GM12878 (cell line): ENCODE data around the gene RSF1. TPM values are rescaled to one million over a fixed set of nuclear protein-coding genes. Genes with fewer than 3 reads are reported as not detected.

Source experiments
- BACH1 ChIP-seq: fragments of 450-650 bp; IDR thresholded peaks from 2 replicates; pipeline ENCODE4 v1.6.1; 2017; ENCODE audit warnings: mild to moderate bottlenecking, borderline replicate concordance
- E2F8 ChIP-seq: fragments of 450-650 bp; IDR thresholded peaks from 2 replicates; pipeline ENCODE4 v1.6.1; 2018; ENCODE audit warnings: mild to moderate bottlenecking, low read depth, moderate library complexity; ENCODE audit not compliant: partially characterized antibody
- ETV6 ChIP-seq, 2 experiments: fragments of 450-650 bp in 1 of 2; IDR thresholded peaks in 1 of 2; conservative IDR thresholded peaks in 1 of 2; 2 replicates each; pipeline ENCODE4 v1.6.1; 2014; ENCODE audit warnings: antibody characterized with exemption in 1 of 2, borderline replicate concordance in 1 of 2, low read depth in 1 of 2, mild to moderate bottlenecking in 1 of 2, moderate library complexity in 1 of 2
- MXI1 ChIP-seq: fragments of 150-350 bp; IDR thresholded peaks from 2 replicates; pipeline ENCODE4 v1.6.1; 2011; ENCODE audit warnings: low read depth, mild to moderate bottlenecking, inconsistent platforms, low read length, improper control_type of control experiment
- PAX5 ChIP-seq: IDR thresholded peaks from 2 replicates; pipeline ENCODE4 v1.6.1; 2011; ENCODE audit warnings: low read depth, low read length, borderline replicate concordance
- PML ChIP-seq: IDR thresholded peaks from 2 replicates; pipeline ENCODE4 v1.6.1; 2012; ENCODE audit warnings: low read length, inconsistent platforms
- POLR2AphosphoS5 ChIP-seq: IDR thresholded peaks from 2 replicates; pipeline ENCODE4 v1.6.1; 2011; ENCODE audit warnings: mild to moderate bottlenecking, low read length, inconsistent platforms
- RELA ChIP-seq: fragments of 450-650 bp; IDR thresholded peaks from 2 replicates; pipeline ENCODE4 v1.8.0; 2014; ENCODE audit warnings: borderline replicate concordance; ENCODE audit not compliant: partially characterized antibody
- SMC3 ChIP-seq: IDR thresholded peaks from 2 replicates; pipeline ENCODE4 v1.6.1; 2011; ENCODE audit warnings: low read length, improper control_type of control experiment, borderline replicate concordance
- SREBF2 ChIP-seq: IDR thresholded peaks from 2 replicates; pipeline ENCODE4 v1.6.1; 2012; ENCODE audit warnings: mild to moderate bottlenecking, low read length
- TCF7 ChIP-seq: IDR thresholded peaks from 2 replicates; pipeline ENCODE4 v1.6.1; 2014; ENCODE audit warnings: antibody characterized with exemption, borderline replicate concordance
- ZSCAN29 ChIP-seq: fragments of 450-650 bp; IDR thresholded peaks from 2 replicates; pipeline ENCODE4 v1.6.1; 2017; ENCODE audit warnings: mild to moderate bottlenecking, moderate library complexity
- polyA plus RNA-seq, 11 experiments: library from polyadenylated mRNA; depleted of rRNA in 4 of 11; unstranded in 6 of 11; stranded (reverse) in 5 of 11; fragments of >200 nt; fragmentation: Nextera tagmentation in 4 of 11; fragmentation: Illumina TruSeq in 1 of 11; extraction: Ambion mirVana in 4 of 11; extraction: Trizol in 1 of 11; gene quantifications; 1 replicate in 1 of 11; 2 replicates in 10 of 11; pipeline versions ENCODE4 v1.2.1 to v1.2.3, GENCODE V29; 2011 to 2016; ENCODE audit warnings: inconsistent platforms in 2 of 11, missing spikeins in 2 of 11, low read depth in 1 of 11
- total RNA-seq, 4 experiments: library from RNA; depleted of rRNA in 3 of 4; stranded (reverse); fragments of >200 nt in 3 of 4; fragmentation: Illumina TruSeq in 1 of 4; extraction: Trizol in 1 of 4; gene quantifications; 2 replicates each; pipeline versions ENCODE4 v1.2.1 to v1.2.3, GENCODE V29; 2013 to 2021
- TF ChIP-seq, protein P1 (sequence below): fragments of 450-650 bp; IDR thresholded peaks from 2 replicates; pipeline ENCODE4 v1.6.1; 2016; ENCODE audit warnings: mild to moderate bottlenecking, moderate library complexity, borderline replicate concordance
- TF ChIP-seq, protein P2 (sequence below): fragments of 450-650 bp; IDR thresholded peaks from 2 replicates; pipeline ENCODE4 v1.6.1; 2017; ENCODE audit warnings: mild to moderate bottlenecking, moderate library complexity
- TF ChIP-seq, protein P3 (sequence below): fragments of 450-650 bp; IDR thresholded peaks from 2 replicates; pipeline ENCODE4 v1.6.1; 2017; ENCODE audit warnings: mild to moderate bottlenecking, moderate library complexity

RSF1 gene
- total and polyA plus RNA-seq, 10 of the 15 experiments (the other 5 are each of a cell fraction or from before 2014, with no cell fraction given): 9.0 to 45.3 (median 30.0) TPM

- TF ChIP-seq POLR2AphosphoS5 (peak; percentile 78), SMC3 (no peak), ETV6 (conservative IDR thresholded peaks at IDR 0.05 in 1 of 2, IDR thresholded peaks at IDR 0.05 in 1 of 2; ENCODE audit: borderline replicate concordance in 1 of 2, low read depth in 1 of 2) (no peak), E2F8 (no peak), SREBF2 (no peak), RELA (no peak), PML (peak; percentile 47; the same call in 1 of the 2 replicates), BACH1 (no peak), ZSCAN29 (no peak), MXI1 (0 out of 2 replicates have a peak, but pooled peaks have one; percentile 57), TCF7 (no peak), PAX5 (no peak)
- TF ChIP-seq, protein P1, sequence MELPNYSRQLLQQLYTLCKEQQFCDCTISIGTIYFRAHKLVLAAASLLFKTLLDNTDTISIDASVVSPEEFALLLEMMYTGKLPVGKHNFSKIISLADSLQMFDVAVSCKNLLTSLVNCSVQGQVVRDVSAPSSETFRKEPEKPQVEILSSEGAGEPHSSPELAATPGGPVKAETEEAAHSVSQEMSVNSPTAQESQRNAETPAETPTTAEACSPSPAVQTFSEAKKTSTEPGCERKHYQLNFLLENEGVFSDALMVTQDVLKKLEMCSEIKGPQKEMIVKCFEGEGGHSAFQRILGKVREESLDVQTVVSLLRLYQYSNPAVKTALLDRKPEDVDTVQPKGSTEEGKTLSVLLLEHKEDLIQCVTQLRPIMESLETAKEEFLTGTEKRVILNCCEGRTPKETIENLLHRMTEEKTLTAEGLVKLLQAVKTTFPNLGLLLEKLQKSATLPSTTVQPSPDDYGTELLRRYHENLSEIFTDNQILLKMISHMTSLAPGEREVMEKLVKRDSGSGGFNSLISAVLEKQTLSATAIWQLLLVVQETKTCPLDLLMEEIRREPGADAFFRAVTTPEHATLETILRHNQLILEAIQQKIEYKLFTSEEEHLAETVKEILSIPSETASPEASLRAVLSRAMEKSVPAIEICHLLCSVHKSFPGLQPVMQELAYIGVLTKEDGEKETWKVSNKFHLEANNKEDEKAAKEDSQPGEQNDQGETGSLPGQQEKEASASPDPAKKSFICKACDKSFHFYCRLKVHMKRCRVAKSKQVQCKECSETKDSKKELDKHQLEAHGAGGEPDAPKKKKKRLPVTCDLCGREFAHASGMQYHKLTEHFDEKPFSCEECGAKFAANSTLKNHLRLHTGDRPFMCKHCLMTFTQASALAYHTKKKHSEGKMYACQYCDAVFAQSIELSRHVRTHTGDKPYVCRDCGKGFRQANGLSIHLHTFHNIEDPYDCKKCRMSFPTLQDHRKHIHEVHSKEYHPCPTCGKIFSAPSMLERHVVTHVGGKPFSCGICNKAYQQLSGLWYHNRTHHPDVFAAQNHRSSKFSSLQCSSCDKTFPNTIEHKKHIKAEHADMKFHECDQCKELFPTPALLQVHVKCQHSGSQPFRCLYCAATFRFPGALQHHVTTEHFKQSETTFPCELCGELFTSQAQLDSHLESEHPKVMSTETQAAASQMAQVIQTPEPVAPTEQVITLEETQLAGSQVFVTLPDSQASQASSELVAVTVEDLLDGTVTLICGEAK: no peak
- TF ChIP-seq, protein P2, sequence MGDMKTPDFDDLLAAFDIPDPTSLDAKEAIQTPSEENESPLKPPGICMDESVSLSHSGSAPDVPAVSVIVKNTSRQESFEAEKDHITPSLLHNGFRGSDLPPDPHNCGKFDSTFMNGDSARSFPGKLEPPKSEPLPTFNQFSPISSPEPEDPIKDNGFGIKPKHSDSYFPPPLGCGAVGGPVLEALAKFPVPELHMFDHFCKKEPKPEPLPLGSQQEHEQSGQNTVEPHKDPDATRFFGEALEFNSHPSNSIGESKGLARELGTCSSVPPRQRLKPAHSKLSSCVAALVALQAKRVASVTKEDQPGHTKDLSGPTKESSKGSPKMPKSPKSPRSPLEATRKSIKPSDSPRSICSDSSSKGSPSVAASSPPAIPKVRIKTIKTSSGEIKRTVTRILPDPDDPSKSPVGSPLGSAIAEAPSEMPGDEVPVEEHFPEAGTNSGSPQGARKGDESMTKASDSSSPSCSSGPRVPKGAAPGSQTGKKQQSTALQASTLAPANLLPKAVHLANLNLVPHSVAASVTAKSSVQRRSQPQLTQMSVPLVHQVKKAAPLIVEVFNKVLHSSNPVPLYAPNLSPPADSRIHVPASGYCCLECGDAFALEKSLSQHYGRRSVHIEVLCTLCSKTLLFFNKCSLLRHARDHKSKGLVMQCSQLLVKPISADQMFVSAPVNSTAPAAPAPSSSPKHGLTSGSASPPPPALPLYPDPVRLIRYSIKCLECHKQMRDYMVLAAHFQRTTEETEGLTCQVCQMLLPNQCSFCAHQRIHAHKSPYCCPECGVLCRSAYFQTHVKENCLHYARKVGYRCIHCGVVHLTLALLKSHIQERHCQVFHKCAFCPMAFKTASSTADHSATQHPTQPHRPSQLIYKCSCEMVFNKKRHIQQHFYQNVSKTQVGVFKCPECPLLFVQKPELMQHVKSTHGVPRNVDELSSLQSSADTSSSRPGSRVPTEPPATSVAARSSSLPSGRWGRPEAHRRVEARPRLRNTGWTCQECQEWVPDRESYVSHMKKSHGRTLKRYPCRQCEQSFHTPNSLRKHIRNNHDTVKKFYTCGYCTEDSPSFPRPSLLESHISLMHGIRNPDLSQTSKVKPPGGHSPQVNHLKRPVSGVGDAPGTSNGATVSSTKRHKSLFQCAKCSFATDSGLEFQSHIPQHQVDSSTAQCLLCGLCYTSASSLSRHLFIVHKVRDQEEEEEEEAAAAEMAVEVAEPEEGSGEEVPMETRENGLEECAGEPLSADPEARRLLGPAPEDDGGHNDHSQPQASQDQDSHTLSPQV: no peak
- TF ChIP-seq, protein P3, sequence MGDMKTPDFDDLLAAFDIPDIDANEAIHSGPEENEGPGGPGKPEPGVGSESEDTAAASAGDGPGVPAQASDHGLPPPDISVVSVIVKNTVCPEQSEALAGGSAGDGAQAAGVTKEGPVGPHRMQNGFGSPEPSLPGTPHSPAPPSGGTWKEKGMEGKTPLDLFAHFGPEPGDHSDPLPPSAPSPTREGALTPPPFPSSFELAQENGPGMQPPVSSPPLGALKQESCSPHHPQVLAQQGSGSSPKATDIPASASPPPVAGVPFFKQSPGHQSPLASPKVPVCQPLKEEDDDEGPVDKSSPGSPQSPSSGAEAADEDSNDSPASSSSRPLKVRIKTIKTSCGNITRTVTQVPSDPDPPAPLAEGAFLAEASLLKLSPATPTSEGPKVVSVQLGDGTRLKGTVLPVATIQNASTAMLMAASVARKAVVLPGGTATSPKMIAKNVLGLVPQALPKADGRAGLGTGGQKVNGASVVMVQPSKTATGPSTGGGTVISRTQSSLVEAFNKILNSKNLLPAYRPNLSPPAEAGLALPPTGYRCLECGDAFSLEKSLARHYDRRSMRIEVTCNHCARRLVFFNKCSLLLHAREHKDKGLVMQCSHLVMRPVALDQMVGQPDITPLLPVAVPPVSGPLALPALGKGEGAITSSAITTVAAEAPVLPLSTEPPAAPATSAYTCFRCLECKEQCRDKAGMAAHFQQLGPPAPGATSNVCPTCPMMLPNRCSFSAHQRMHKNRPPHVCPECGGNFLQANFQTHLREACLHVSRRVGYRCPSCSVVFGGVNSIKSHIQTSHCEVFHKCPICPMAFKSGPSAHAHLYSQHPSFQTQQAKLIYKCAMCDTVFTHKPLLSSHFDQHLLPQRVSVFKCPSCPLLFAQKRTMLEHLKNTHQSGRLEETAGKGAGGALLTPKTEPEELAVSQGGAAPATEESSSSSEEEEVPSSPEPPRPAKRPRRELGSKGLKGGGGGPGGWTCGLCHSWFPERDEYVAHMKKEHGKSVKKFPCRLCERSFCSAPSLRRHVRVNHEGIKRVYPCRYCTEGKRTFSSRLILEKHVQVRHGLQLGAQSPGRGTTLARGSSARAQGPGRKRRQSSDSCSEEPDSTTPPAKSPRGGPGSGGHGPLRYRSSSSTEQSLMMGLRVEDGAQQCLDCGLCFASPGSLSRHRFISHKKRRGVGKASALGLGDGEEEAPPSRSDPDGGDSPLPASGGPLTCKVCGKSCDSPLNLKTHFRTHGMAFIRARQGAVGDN: no peak
These were observed 1.1 kb downstream of the RSF1 start (continued) for GRCh38 chr11:77819411-77819920.
